ENCODE results near the gene FAM200C.

FAM200C gene

GRCh38 chr5:160420331-160420610 lies 20.4 kb upstream of the FAM200C start:
- in situ Hi-C loops (cut with MboI; ENCODE audit: low sequenced_read_pairs) = no loop called here

- in situ Hi-C loops (cut with MboI; ENCODE audit: low sequenced_read_pairs) = no loop called here
Observed at GRCh38 chr5:160419458-160420330, 19.8 kb upstream of the FAM200C start.

- in situ Hi-C loops (cut with MboI; ENCODE audit: low sequenced_read_pairs) = no loop called here
Observed at GRCh38 chr5:160418561-160419457, 19.0 kb upstream of the FAM200C start, which contains the start of gene SLU7. Gene SLU7, minus strand, starts transcription at chr5:160419081. Its CDS starts 3,787 bp downstream, at chr5:160415294.

- in situ Hi-C loops (cut with MboI; ENCODE audit: low sequenced_read_pairs) = no loop called here
Observed at GRCh38 chr5:160398806-160399205, 1.0 kb downstream of the FAM200C start.

GRCh38 chr5:160397492-160397891 lies 2.4 kb downstream of the FAM200C start:
- in situ Hi-C loops (cut with MboI; ENCODE audit: low sequenced_read_pairs) = no loop called here

- in situ Hi-C loops (cut with MboI; ENCODE audit: low sequenced_read_pairs) = no loop called here
Observed at GRCh38 chr5:160395111-160395510, 4.7 kb downstream of the FAM200C start.

GRCh38 chr5:160390787-160391696 lies 8.8 kb downstream of the FAM200C start:
- in situ Hi-C loops (cut with MboI; ENCODE audit: low sequenced_read_pairs) = no loop called here

GRCh38 chr5:160387445-160387844 lies 12.4 kb downstream of the FAM200C start:
- in situ Hi-C loops (cut with MboI; ENCODE audit: low sequenced_read_pairs) = no loop called here

- in situ Hi-C loops (cut with MboI; ENCODE audit: low sequenced_read_pairs) = no loop called here
Observed at GRCh38 chr5:160385496-160385895, 14.4 kb downstream of the FAM200C start.

GRCh38 chr5:160384681-160385080 lies 15.2 kb downstream of the FAM200C start:
- in situ Hi-C loops (cut with MboI; ENCODE audit: low sequenced_read_pairs) = no loop called here

- in situ Hi-C loops (cut with MboI; ENCODE audit: low sequenced_read_pairs) = no loop called here
Observed at GRCh38 chr5:160382346-160382745, 17.5 kb downstream of the FAM200C start.

GRCh38 chr5:160380041-160380440 lies 19.8 kb downstream of the FAM200C start:
- in situ Hi-C loops (cut with MboI; ENCODE audit: low sequenced_read_pairs) = no loop called here

- in situ Hi-C loops (cut with MboI; ENCODE audit: low sequenced_read_pairs) = no loop called here
Observed at GRCh38 chr5:160379511-160379910, 20.3 kb downstream of the FAM200C start.

- in situ Hi-C loops (cut with MboI; ENCODE audit: low sequenced_read_pairs) = no loop called here
Observed at GRCh38 chr5:160378330-160378729, 21.5 kb downstream of the FAM200C start.

- in situ Hi-C loops (cut with MboI; ENCODE audit: low sequenced_read_pairs) = no loop called here
Observed at GRCh38 chr5:160377651-160378050, 22.2 kb downstream of the FAM200C start.

GRCh38 chr5:160376416-160376815 lies 23.4 kb downstream of the FAM200C start:
- in situ Hi-C loops (cut with MboI; ENCODE audit: low sequenced_read_pairs) = no loop called here

GRCh38 chr5:160375701-160376100 lies 24.2 kb downstream of the FAM200C start:
- in situ Hi-C loops (cut with MboI; ENCODE audit: low sequenced_read_pairs) = no loop called here

- in situ Hi-C loops (cut with MboI; ENCODE audit: low sequenced_read_pairs) = no loop called here
Observed at GRCh38 chr5:160375166-160375565, 24.7 kb downstream of the FAM200C start.

GRCh38 chr5:160371294-160371693 lies 28.6 kb downstream of the FAM200C start:
- in situ Hi-C loops (cut with MboI; ENCODE audit: low sequenced_read_pairs) = no loop called here

GRCh38 chr5:160370713-160371034 lies 29.2 kb downstream of the FAM200C start:
- in situ Hi-C loops (cut with MboI; ENCODE audit: low sequenced_read_pairs) = no loop called here

Data from HL-60/S4 treated with phorbol 12-myristate 13-acetate at 8.2 ng/mL for 4 days and 3 days (cell line).